ENCODE results near the gene ASXL1. TPM values are rescaled to one million over a fixed set of nuclear protein-coding genes. Genes with fewer than 3 reads are reported as not detected.

Gene ASXL1
- total and polyA plus RNA-seq, 10 of the 15 experiments (the other 5 are each of a cell fraction or from before 2014, with no cell fraction given): 11.0 to 87.6 (median 56.8) TPM

GRCh38 chr20:32480371-32481241 is 122.5 kb downstream of the ASXL1 start:
- H3K4me2 ChIP-seq (ENCODE audit: control insufficient read depth, insufficient read depth): no peak overlapping the region
- TF ChIP-seq ZBTB33 (IDR thresholded peaks at IDR 0.05) (no peak), GABPA (IDR thresholded peaks at IDR 0.05; ENCODE audit: low read depth) (no peak), SMARCA5 (IDR thresholded peaks at IDR 0.05) (no peak), SMAD1 (IDR thresholded peaks at IDR 0.05; ENCODE audit: low read depth, partially characterized antibody) (no peak), BRCA1 (IDR thresholded peaks at IDR 0.05; ENCODE audit: low read depth, low read length) (no peak), WRNIP1 (IDR thresholded peaks at IDR 0.05; ENCODE audit: borderline replicate concordance, low read depth, low read length) (no peak), STAT3 (IDR thresholded peaks at IDR 0.05; ENCODE audit: low read depth, low read length) (no peak), NR2C2 (IDR thresholded peaks at IDR 0.05; ENCODE audit: borderline replicate concordance, control insufficient read depth, insufficient read length, low read depth) (no peak), NR2F1 (conservative IDR thresholded peaks at IDR 0.05) (no peak), GATAD2B (conservative IDR thresholded peaks at IDR 0.05; ENCODE audit: low read depth) (no peak), PKNOX1 (IDR thresholded peaks at IDR 0.05) (no peak), MAX (IDR thresholded peaks at IDR 0.05; ENCODE audit: low read depth, low read length) (no peak), MYC (IDR thresholded peaks at IDR 0.05; ENCODE audit: insufficient read depth, insufficient read length, insufficient replicate concordance, low read length, severe bottlenecking) (no peak), BCL11A (IDR thresholded peaks at IDR 0.05; ENCODE audit: low read depth, low read length) (no peak), IRF4 (IDR thresholded peaks at IDR 0.05; ENCODE audit: low read depth, low read length) (no peak), ZSCAN29 (IDR thresholded peaks at IDR 0.05) (no peak), KDM1A (IDR thresholded peaks at IDR 0.05; ENCODE audit: borderline replicate concordance) (no peak), PRDM15 (CRISPR knock-in tag; IDR thresholded peaks at IDR 0.05) (no peak)

More at GRCh38 chr20:32480371-32481241, 122.5 kb downstream of the ASXL1 start:
- WGBS (ENCODE audit: insufficient coverage, insufficient replicate concordance, low lambda C conversion rate, missing lambda C conversion rate): 79% methylated on average over 12 of the region's 12 CpGs
- ChIA-PET SMC1A (ENCODE audit: uncharacterized antibody, unreplicated experiment) (no interaction called here), CTCF (interaction anchor here (0.5 to 0.7 kb wide), 3 partner anchors 64 to 618 kb away, joined by 3 read pairs; no protein-coding TSS in a partner anchor), POLR2A (interaction anchor here (0.5 kb wide), 1 partner anchor 110 kb away, joined by 3 read pairs; no protein-coding TSS in a partner anchor), RAD21 (ENCODE audit: unreplicated experiment) (no interaction called here)
- Histone ChIP-seq H4K20me1 (ENCODE audit: control insufficient read depth, insufficient read depth) (peaks cover 7% of the 10 kb centered on the region), H3K36me3 (ENCODE audit: control insufficient read depth in 2 of 2, insufficient read depth in 2 of 2, low read length in 1 of 2) (no peaks in the 10 kb centered on the region), H3K79me2 (ENCODE audit: control insufficient read depth, insufficient read depth, low read length) (no peaks in the 10 kb centered on the region), H3K4me3 (no peak overlapping the region), H3K9ac (ENCODE audit: control insufficient read depth, insufficient read depth, low read length) (no peak overlapping the region), H3K27ac (ENCODE audit: control insufficient read depth, insufficient read depth) (no peak overlapping the region), H3K9me3 (replicated peaks; ENCODE audit: control insufficient read depth, insufficient read depth, low read length) (no peaks in the 10 kb centered on the region), H3K4me1 (ENCODE audit: control insufficient read depth, insufficient read depth, low read length) (peaks cover 8% of the 10 kb centered on the region), H3K27me3 (replicated peaks in 1 of 2; ENCODE audit: control insufficient read depth in 2 of 2, insufficient read depth in 2 of 2, low read length in 1 of 2) (no peaks in the 10 kb centered on the region), H2AFZ (ENCODE audit: control insufficient read depth, low read depth, low read length) (no peak overlapping the region)
- BruUV-seq (replicated peaks): no TSS peak
- ATAC-seq (no peak), DNase-seq (ENCODE audit: low read depth, low spot score) (no peak), FAIRE-seq (no peak)
- intact Hi-C loops (cut with micrococcal nuclease; ENCODE audit: unreplicated experiment): no loop called here
- in situ Hi-C loops (cut with MboI): no loop called here
